ENCODE measurements around the gene OR6S1. TPM values are rescaled to one million over a fixed set of nuclear protein-coding genes. Genes with fewer than 3 reads are reported as not detected.
A peak's percentile ranks its signal among the peaks of the same experiment; 100 is the strongest.
"Not testable (repeated sequence)": the region's sequence is repeated elsewhere in the genome, so short reads cannot be mapped to it uniquely, and the experiment has no call there.

Gene OR6S1
- total and polyA plus RNA-seq, 8 donors: not detected

DNA sequence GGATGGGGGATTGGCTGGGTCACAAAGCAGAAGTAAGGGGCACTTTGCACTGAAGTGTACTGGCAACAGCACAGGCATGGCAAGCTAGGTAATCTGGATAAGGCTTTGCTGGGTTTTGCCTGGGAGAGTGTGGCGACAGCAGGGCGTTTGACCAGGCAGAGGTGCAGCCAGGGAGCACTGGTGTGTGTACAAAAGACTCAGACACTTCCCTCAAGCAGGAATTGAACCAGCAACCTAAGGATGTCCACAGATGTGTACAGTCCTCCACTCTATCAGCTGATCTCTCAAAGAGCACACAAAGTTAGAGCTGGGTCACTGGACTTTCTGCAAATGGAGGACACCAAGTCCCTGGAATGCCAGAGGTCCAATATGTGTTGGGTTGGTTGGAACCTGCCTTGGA, 27.5 kb upstream of the OR6S1 start:
- ATAC-seq: no peak
- no peak overlapping the region for H3K4me3 ChIP-seq
- H3K4me1 ChIP-seq: peaks cover 0 to under 1% of the 10 kb centered on the region in 2 donors
- intact Hi-C loops (cut with DNase I): no loop called here
- H3K9me3 ChIP-seq: no peaks in the 10 kb centered on the region
- no peak for DNase-seq
- peaks cover 0 to 25% of the 10 kb centered on the region in 2 donors for H3K27me3 ChIP-seq
- no peaks in the 10 kb centered on the region for H3K36me3 ChIP-seq
- TF ChIP-seq, protein P1, sequence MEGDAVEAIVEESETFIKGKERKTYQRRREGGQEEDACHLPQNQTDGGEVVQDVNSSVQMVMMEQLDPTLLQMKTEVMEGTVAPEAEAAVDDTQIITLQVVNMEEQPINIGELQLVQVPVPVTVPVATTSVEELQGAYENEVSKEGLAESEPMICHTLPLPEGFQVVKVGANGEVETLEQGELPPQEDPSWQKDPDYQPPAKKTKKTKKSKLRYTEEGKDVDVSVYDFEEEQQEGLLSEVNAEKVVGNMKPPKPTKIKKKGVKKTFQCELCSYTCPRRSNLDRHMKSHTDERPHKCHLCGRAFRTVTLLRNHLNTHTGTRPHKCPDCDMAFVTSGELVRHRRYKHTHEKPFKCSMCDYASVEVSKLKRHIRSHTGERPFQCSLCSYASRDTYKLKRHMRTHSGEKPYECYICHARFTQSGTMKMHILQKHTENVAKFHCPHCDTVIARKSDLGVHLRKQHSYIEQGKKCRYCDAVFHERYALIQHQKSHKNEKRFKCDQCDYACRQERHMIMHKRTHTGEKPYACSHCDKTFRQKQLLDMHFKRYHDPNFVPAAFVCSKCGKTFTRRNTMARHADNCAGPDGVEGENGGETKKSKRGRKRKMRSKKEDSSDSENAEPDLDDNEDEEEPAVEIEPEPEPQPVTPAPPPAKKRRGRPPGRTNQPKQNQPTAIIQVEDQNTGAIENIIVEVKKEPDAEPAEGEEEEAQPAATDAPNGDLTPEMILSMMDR (IDR thresholded peaks at IDR 0.05): no peak
- no peak overlapping the region for H3K27ac ChIP-seq

- intact Hi-C loops (cut with DNase I): no loop called here
- H3K36me3 ChIP-seq: no peaks in the 10 kb centered on the region
- ATAC-seq: no peak
Measured at GRCh38 chr14:20667957-20668356, 26.5 kb upstream of the OR6S1 start.

GRCh38 chr14:20666400-20666961, 25.0 kb upstream of the OR6S1 start:
- peaks cover 0 to 38% of the 10 kb centered on the region in 2 donors for H3K27me3 ChIP-seq
- intact Hi-C loops (cut with DNase I); H3K4me3 ChIP-seq; H3K27ac ChIP-seq; ATAC-seq; H3K36me3 ChIP-seq; DNase-seq; H3K9me3 ChIP-seq: not testable (repeated sequence)
- H3K4me1 ChIP-seq: peaks cover 6 to 13% of the 10 kb centered on the region in 2 donors

More at GRCh38 chr14:20667957-20668356, 26.5 kb upstream of the OR6S1 start:
- no peak for DNase-seq
- H3K27me3 ChIP-seq: peaks cover 0 to 25% of the 10 kb centered on the region in 2 donors
- H3K4me3 ChIP-seq: no peak overlapping the region
- H3K27ac ChIP-seq: no peak overlapping the region
- TF ChIP-seq, protein P1 (IDR thresholded peaks at IDR 0.05): no peak
- peaks cover 6 to 10% of the 10 kb centered on the region in 2 donors for H3K4me1 ChIP-seq
- H3K9me3 ChIP-seq: no peaks in the 10 kb centered on the region

DNA sequence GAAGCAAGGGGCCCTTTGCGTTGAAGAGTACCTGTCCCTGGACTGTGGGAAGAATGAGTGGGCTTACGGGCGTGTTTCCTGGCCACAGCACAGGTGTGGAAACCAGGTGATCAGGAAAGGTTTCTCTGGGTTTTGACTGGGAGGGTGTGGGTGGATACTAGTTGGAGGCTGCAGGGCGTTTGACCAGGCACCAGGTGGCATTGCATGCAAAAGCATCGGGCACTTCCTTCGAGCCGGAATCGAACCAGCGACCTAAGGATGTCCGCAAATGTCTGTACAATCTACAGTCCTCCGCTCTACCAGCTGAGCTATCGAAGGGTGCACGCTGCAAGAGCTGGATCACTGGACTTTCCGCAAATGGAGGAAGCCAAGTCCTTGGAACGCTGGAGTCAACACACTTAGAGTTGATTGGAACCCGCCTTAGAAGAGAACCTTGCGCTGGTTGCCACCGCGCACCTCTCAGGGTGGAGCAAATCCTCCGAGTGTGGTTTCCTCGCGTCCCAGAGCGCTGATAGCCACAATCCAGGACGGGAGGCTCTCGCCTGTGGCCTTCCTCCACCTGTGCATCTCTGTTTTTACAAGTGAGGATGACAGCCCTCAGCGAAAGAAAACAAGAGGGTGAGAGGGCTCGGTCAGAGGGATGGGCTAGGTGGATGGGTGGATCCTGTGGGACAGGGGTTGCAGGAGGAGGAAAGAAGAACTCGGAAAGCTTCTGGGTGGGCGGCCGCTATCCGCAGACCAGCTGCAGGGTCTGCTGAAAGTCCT, 21.7 kb upstream of the OR6S1 start:
- H3K27ac ChIP-seq: no peak overlapping the region
- H3K27me3 ChIP-seq: peaks cover 6 to 72% of the 10 kb centered on the region in 2 donors
- H3K9me3 ChIP-seq: no peaks in the 10 kb centered on the region
- H3K4me3 ChIP-seq: peak overlapping the region; percentile 11 to 27
- TF ChIP-seq, protein P1 (IDR thresholded peaks at IDR 0.05): peak in 1 of 2 donors; percentile 53
- H3K36me3 ChIP-seq: no peaks in the 10 kb centered on the region
- ATAC-seq (peak; percentile 92), DNase-seq (peak in 3 of 4 donors; percentile 58 to 84 (median 75))
- H3K4me1 ChIP-seq: peaks cover 6 to 13% of the 10 kb centered on the region in 2 donors
- intact Hi-C loops (cut with DNase I): no loop called here

GRCh38 chr14:20661197-20661596, 19.7 kb upstream of the OR6S1 start:
- intact Hi-C loops (cut with DNase I): no loop called here
- no peak for ATAC-seq
- H3K27me3 ChIP-seq: peaks cover 19 to 91% of the 10 kb centered on the region in 2 donors

More at GRCh38 chr14:20661197-20661596, 19.7 kb upstream of the OR6S1 start:
- DNase-seq: no peak
- Histone ChIP-seq H3K9me3 (no peaks in the 10 kb centered on the region), H3K4me1 (peaks cover 6 to 13% of the 10 kb centered on the region in 2 donors), H3K36me3 (no peaks in the 10 kb centered on the region), H3K27ac (no peak overlapping the region), H3K4me3 (no peak overlapping the region)
- TF ChIP-seq, protein P1 (IDR thresholded peaks at IDR 0.05): no peak

Measured in left lung (tissue), 10 donors.